ENCODE results near the gene ZNF692.

Gene ZNF692

DNA sequence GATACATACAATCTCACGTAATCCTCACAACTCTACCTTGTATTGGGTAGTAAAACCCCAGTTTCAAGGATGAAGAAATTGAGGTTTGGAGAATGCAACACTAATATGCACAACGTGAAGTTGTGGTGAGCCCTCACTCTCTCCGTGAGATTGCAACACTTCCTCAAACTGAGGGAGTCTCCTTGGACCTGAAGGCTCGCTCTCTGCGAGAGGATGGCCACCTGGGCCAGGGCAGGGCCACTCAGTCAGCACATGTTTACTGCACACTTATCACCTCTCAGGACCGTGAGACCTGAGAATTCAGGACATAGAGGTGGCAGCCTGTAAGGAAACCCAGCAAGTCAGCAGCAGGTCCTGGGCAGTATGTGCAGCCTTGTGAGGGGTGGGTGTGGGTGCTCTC, 41.8 kb downstream of the ZNF692 start:
- TF ChIP-seq CTCF (IDR thresholded peaks at IDR 0.05) = no peak

DNA sequence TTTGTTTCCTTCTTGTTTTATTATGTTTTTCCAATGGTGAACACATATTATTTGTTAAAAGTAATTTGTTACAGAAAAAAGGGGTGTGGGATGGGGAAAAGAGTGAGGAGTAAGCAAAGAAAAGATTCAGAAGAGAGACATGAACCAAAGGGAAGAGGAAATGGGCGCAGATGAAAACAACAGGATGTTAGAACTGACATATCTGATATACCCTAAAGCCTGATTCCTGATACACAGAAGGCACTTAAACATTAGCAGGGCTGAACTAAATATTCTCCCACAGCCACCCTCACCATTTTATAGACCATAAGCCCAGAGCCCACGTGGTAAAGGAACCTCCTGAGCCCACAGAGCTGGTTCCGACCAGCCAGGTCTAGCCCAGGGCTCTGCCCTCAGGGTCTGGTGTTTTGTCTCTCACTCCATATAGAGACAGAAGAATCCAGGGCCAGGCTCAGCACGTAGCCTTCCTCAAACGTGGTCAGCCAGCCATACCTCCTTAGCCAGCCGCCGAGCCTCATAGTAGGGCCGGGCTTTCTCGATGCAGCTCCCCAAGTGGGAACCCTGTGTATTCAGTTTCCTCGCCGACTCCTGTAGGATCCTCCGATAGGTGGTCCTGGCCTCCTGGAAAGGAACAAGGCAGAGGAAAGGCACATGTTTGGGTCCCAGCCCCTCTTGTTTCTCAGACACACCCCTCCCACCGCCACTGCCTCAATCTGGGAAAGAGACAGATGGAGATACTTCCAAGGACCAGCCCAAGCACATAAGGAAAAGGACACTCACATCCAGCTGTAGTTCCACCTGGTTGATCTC, 42.6 kb downstream of the ZNF692 start:
- TF ChIP-seq CTCF (IDR thresholded peaks at IDR 0.05) = no peak

GRCh38 chr1:248815407-248816034, 43.4 kb downstream of the ZNF692 start:
- no peak for TF ChIP-seq CTCF (IDR thresholded peaks at IDR 0.05)

- TF ChIP-seq CTCF (IDR thresholded peaks at IDR 0.05) = no peak
These were observed 44.5 kb downstream of the ZNF692 start for GRCh38 chr1:248814351-248814750.

DNA sequence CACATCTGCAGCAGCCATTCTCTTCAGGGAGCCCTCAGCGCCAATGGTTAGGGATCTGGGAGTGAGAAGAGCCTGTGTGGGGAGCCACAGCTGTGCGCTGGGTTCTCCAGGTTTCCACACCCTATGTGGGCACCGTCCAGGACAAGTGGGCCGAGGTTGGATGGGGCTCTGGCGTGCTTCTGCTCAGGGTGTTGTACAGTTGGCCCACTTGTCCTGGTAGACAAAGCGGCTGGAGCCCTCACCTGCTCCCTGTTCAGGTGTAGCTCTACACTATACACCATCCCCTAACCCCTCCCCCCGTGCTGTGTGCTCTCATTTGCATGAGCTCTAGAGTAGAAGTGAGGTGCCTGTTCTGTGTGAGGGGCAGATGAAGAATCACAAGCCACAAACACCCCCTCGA, 45.3 kb downstream of the ZNF692 start:
- no peak for TF ChIP-seq CTCF (IDR thresholded peaks at IDR 0.05)

DNA sequence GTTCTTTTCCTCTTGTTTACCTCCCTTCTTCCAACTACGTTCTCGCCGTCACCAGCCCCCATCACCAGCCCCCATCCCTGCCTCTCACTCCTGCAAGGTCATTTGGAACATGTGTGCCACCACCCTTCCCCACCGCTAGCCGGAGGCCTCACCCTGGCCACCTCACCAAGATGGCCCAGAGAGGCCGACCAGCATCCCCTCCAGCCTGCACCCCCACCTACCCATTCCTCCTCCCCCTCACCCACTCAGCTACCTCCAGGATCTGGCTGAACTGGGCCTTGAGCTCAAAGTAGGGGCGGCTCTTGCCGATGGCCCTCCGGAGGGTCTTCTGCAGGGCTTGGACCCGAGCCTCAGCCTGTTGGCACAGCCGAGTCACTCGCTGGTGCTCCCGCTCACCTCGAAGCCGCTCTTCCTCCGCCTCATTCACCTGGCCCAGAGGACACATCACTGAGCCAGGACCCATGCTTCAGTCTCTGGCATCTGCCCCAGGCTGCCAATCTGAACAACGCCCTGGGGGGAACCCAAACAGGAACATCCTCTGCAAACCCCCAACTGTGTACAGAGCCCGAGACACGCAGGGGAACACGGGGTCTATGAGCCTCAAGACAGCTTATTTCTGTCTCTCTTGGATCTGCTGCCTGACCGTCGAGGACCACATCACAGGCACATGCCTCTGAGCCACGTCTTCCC, 46.0 kb downstream of the ZNF692 start:
- no peak for TF ChIP-seq CTCF (IDR thresholded peaks at IDR 0.05)

GRCh38 chr1:248811514-248812490, 47.1 kb downstream of the ZNF692 start:
- TF ChIP-seq CTCF (IDR thresholded peaks at IDR 0.05) = no peak
